Left hindlimb (tissue), 1 donor: Measurements from ENCODE around the gene CERS2.

ENCODE experiments used
- DNase-seq: peaks from one replicate; pipeline ENCODE4 v3.0.0-alpha.2; 2018

The CERS2 gene

DNA sequence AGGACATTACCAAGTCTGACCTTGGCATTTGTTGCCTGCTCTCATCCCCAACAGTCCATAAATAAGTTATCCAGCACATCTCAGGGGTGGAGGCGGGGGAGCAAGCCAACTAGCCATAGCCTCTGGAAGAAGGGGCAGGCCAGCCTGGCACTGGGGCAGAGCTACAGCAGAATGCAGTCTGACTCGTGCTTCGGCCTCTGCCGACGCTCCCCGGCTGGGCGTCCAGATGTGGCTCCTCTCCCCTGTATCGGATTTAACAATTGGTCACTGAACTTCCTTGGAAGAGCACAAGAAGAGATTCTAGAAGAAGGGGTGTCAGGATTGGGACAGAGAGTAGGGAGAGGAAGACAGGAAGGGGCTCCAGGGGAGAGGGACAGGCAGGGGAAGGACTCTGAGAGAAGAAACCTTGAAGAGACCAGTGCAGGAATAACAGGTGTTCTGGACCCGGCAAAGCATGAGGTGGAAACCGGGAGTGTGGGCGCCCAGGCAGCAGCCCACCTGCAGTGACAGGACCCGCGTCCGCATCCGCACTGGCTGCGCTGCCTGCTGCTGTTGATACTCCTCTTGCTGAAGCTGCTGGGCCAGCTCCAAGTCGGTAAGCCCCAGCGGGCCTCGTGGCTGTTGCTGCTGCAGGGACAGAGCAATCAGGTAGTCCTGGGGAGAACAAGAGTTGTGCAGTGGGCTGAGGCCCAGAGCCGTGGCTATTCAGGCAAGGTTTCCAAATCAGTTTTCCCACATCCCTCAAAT, 22.7 kb upstream of the CERS2 start:
- no peak for DNase-seq

DNA sequence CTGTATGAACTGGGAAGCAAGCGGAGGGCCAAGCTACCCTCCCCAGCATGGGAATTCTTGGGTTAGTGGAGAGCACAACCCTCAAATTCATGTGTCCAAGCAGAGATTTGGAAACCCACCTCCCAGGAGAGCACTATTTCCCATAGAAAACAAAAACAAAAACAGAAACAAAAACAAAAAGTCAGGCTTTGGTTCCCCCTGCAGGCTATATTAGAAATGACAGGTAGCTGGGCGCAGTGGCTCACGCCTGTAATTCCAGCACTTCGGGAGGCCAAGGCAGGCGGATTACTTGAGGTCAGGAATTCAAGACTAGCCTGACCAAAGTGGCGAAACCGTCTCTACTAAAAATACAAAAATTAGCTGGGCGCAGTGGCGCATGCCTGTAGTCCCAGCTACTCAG, 21.3 kb upstream of the CERS2 start:
- DNase-seq, result no peak

DNA sequence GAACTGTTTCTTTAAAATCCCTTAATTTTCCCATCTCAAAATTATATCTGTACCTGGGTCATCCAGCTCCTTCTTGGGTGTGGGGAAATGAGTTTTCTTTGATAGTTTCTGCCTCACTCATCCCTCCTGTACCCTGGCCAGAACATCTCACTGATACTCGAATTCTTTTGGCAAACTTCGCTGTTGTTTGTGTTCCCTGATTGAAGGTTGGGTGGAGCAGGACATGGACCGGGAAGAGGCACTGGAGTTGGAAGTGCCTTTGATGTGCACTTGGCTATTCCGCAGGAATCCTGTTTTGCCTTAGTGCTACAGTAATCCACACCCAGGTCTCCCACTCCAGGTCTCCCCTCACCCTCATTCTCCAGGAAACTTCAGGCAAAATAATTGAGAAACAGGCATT, 20.8 kb upstream of the CERS2 start:
- no peak for DNase-seq

DNA sequence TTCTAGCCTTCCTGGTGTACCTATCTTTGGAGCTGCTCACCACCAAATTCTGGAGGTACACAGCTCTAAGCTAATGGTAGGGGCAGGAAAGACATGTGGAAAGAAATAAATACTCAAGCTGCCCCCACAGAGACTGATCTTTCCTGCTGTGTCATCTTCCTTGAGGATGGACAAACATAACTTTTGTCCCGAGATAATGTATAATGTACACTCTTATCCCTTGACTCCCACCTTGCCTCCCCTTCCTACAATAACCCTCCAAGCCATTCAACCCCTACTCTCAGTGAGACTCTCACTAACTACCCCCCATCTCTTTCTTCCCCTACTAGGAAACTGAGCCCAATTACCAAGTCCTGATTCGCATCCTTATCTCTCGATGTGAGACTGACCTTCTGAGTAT, 19.6 kb upstream of the CERS2 start:
- DNase-seq, result no peak

DNA sequence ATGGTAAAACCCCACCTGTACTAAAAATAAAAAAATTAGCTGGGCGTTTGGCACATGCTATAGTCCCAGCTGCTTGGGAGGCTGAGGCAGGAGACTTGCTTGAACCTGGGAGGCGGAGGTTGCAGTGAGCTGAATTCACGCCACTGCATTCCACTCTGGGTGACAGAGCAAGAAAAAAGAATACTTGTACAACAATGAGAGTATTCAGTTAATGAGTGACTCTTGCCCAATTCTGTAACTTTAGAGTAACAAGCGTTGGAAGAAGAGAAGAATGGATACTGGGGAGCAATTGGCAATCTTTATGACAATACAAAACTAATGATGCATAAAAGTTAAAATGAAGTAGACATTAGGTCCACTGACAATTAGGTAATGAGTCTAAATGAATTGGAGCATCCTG, 18.0 kb upstream of the CERS2 start:
- no peak for DNase-seq

DNA sequence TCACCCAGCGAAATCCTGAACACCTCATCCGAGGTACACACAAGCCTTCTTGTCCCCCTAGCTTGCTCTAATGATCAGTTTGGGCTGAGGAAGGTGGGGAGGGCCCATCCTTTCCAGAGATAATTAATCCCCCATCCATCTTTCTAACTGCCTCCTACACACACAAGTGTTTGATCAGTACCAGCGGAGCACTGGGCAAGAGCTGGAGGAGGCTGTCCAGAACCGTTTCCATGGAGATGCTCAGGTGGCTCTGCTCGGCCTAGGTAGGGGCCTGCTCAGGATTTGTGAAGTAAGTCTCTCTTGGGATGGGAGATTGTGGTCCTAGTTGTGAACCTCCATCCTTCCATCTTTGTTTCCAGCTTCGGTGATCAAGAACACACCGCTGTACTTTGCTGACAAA, 13.3 kb upstream of the CERS2 start:
- no peak for DNase-seq

DNA sequence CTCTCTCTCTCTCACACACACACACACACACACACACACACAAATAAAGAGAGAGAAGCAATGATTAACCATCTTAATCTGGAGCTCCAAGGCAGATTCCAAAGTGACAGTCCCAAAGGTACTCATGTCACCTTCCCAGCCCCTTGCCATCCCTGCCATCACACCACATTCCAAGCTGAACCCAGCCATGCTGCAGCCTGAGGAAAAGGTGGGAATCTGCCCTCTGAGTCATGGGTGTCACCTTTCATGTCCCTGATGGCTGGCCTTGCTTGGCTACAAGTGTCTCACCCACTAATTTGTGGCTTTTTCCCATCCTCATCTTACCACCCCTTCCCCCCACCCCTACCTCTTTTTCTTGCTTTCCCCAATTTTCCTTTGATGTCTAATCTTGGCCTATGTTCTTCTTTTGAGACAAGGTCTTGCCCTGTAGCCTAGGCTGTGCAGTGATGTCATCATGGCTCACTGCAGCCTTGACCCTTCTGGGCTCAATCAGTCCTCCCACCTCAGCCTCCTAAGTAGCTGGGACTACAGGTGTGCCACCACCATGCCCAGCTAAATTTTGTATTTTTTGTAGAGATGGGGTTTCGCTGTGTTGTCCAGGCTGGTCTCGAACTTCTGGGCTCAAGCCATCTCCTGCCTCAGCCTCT, 10.7 kb upstream of the CERS2 start:
- no peak for DNase-seq

DNA sequence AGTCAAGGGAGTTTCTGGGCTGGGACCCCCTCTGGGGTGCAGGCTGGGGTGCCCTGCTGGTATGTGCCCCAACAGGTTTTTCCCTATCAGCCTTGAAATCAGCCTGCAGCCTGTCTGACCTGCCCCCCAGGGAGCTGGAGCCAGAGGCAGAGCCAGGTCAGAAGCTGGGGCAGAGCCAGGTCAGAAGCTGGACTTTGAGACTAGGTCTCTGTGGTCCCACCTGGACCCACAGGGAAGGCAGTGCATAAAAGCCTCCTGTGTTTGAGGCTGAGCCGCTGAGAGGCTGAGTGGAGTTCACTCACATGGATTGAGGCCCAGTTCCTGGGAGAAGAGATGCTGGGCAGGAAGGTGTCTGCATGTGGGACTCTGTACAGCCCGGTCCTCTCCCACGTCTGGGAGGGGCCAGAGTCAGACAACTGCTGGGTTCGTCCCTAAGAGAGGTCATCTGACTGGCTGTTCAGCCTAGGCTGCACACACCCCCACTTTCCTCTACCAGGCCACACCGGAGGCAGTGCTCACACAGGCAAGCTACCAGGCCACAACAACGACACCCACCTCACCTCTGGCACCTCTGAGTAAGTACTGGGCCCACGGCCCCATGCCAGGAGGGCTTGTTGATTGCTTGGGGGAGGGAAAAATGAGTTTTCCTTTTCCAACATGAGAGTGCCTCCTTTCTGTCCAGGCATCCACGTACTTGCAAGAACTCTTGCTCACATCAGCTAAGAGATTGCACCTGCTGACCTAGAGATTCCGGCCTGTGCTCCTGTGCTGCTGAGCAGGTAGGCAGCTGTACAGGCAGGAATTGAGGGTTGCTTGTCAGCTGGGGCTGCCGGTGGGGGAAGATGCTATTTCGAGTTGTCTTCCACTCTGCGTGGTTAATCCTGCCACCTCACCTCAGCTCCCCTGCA, 7.4 kb upstream of the CERS2 start, which contains the start of gene ANXA9:
Gene ANXA9, plus strand, starts transcription at position 488 of the 908 bp plus-strand sequence. CDS start 814 bp downstream, outside the sequence.
- DNase-seq, result no peak

DNA sequence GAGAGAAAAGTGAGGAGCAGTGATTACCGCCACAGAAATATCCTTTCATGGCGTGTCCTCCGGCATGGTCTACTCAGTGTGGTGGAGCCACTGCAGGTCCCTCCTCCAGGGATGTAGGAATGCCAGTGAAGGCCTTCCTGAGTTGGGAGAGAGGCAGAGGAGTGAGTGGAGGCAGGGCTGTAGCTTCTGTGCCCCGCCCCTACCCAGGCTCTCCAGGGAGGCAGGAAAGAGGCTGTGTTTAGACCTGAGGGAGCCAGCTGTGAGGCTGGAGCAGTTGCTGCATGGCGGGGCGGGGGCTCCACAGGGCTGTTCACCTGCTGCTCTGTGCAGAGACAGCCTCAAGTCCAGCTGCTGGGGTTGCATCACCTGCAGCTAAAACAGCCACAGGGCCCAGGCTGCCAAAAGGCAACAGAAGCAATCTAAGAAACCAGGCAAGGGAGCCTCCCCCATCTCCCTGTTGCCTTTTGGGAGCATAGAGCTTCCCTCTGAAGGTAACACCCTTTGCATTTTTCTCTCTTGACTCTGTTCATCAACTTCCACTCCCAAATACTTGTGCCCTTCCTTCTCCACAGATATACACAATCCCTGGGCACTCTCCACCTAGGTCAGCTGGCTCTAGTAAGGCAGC, 6.7 kb upstream of the CERS2 start:
- no peak for DNase-seq

DNA sequence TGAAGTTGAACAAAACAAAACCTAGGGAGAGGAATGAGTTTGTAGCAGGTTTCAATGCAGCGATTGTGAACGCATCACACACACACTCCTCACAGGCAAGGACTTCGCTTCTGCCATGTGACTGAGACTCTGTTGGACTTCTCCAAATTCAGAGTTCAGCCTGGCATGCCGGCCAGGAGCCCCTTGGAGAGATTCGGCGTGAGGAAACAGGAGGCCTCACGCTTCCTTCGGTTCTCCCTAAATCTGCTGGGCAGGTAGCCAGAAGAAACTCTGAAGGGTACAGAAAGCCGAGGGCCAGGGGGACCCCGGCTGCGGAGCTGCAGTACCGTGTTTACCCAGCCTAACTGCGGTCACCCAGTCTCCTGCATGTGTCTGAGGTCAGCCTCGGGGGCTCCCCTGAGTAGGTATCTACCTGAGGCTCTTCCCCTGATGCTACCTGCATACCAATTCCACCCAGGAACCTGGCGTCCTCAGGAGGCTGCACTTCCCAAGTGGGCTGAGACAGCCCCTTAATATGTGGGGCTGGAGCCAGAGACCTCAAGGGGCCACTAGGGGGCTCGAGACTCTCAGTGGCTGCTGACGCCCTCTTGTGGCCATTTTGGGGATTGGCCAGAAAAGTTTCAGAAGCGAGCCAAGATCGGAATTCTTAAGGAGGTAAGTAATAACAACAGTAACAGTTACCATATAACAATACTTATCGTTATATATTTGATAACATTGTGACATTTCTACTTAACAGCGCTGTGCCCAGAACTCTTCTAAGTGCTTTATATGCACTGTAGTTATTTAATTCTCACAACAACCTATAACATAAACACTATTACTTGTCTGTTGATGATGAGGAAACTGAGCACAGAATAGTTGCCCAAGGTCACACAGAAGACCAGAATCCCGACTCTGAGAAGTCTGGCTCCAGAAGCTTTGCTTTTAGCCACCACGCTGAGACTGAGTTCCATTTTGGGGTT, 4.7 kb upstream of the CERS2 start:
- DNase-seq, result peak; percentile 87

DNA sequence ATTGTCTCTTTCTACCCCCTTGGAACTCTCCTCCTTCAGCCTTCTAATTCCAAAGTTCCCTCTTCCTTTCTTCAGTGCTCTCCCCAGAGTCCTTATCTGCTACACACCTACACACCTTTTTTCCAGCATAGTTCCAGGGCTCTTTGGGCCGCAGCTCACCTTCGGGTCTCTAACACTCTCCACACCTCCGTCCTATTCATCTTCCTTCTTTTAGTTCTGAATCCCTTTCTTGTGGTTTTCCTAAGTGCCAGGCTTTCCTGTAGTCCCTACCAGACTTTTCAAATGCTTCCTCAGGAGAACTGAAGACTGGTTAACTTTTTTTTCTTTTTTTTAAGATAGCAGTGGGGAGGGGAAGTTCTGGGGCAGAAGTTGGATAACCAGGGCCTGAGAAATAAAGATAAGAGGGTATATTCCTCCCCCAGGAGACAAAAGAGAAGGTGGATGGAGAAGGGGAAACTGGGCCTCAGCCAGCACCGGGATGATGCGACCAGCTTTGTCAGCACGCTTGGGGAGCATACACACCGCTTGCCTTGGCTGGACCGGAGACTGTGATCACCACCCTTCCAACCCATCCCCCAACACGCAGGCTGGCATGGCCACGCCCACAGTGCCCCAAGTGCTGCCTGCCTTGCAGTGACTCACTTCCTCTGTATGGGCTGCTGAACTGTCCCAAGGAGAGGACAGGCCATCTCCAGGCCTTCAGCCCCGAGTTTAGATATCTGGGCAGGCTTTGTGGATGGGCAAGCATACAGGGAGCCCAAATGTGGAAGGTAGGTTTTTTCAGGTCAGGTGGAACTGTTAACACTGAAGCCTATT, 2.5 kb upstream of the CERS2 start:
- no peak for DNase-seq

DNA sequence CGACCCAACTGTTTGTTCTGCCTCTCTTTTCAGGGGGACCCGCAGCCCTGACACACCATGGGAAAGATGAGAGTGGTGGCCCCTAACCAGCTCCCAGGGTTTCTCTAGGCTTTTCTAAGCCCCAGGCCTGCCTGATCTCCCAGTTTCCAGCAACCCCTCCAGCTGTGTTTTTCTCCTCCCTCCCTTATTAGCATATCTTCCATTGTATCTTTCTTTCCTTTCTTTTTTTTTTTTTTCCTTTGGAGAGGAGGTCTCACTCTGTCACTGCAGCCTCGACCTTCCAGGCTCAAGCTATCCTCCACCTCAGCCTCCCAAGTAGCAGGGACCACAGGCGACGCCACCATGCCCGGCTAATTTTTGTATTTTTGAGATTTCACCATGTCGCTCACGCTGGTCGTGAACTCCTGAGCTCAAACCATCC, 1.8 kb upstream of the CERS2 start:
- no peak for DNase-seq

DNA sequence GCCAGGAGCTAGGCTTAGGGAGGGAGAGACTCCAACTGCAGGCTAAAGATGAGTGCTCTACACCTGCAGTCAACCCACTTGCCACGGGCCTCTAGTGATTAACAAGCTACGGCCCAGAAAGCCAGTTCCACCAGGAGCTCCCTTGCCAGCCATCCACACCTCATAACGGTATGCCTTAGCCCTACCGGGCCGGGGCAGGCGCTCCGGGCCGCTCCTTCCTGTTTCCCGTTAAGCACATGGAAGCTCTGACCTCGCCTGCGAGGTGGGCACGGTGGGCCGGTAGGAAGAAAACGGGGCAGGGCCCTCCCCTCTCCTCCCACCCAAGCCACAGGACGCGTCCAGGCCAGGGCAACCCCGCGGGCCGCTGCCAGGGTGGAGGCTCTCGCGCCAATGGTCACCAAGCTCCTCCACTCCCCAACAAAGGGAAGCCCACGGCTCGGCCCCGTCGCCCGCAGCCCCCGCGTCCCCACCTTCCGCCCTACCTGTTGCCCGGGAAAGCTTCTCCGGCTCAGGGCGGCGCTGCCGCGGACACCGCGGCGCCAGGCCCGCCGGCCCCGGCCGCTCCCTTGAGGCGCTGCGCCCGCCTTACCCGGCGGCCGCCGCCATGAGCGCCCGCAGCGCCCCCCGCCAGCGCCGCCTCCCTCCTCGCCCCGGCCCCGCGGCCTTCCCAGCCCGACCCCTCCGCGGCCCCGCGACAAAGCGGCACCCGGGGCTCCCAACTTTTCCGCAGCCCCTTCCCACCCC, 627 bp downstream of the CERS2 start:
- peak; percentile 65 for DNase-seq

DNA sequence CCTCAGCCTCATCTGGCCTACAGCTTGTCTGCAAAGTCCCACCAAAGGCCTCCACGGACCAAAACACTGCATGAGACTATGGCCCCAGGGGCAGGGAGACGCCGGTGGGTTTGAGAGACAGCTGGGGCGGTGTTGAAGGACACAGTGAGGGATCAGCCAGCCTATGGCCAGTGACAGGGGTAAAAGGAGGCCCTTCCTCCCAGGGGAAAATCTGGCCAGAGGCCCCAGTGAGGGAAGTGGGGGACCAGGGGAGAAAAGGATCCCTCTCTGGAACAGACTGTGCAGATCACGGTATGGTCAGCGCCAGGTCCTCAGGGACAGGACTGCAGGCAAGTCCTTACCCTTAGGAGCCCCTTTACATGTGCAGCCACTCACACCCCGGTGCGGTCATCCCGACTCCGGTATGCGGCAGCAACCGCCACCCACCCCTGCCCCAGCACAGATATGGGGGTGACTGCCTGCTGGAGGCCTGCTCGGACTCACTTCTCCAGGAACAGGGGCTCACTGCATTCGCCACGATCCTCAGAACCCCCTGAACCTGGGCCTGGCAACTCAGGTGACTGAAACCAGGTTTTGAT, 1.3 kb downstream of the CERS2 start:
- DNase-seq, result no peak

DNA sequence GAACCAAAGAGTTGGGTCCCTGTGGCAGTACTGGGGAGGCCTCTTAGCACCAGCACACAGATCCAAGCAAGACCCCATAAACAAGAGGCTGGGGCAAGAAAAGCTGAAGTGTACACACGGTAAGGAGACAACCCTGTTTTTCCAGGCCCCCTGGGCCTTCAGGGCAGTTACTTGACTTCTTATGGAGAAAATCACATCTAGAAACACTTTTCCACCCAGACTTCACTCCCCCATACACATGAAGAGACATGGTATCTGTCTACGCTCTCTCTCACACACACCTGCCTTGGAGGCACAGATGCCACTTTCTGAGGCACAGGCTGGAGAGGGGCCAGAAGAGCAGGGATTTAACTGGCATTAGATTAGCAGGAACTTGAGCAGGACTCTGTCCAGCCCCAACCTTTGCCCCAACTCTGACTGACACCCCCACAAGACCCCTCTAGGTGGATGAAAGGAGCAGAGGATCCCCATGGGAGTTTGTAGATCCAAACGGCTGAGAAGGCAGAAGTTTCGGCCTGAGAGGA, 2.2 kb downstream of the CERS2 start:
- no peak for DNase-seq

DNA sequence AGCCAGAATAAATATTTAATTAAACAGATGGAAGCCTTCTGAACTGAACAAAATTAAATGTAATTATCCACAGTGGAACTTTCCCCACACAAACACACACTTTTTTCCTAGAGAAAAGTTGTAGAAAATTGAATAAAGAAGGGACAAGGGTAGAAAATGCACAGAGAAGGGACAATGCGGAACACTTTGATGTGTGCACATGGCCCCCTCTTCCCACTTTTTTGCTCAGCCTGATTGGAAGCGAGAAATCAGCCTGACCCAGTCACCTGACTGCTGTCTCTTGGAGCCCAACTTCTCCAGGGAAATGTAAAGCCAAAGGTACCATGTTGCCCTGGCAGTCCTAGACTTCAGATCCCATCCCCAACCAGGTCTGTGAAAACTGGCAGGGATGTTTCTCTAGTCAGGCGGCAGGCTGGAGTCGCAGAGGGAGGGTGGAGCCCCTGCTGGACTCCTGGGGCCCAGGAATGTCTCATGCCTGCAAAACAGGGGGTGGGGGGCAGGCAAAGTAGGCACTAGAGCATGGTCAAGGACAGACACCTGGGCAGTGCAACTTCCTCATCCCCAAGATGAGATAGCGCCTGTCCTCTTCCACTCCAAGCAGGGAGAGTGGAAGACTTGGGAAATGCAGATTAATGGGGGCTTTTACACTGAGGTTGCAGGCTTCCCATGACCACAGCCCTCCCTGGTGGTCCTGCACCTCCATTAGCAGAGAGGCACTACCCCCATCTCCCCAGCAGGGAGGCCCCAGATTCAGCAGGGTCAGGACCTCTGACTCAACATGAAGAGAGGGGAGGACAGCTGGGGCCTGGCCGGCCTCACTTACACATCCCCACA, 2.8 kb downstream of the CERS2 start:
- DNase-seq, result no peak

DNA sequence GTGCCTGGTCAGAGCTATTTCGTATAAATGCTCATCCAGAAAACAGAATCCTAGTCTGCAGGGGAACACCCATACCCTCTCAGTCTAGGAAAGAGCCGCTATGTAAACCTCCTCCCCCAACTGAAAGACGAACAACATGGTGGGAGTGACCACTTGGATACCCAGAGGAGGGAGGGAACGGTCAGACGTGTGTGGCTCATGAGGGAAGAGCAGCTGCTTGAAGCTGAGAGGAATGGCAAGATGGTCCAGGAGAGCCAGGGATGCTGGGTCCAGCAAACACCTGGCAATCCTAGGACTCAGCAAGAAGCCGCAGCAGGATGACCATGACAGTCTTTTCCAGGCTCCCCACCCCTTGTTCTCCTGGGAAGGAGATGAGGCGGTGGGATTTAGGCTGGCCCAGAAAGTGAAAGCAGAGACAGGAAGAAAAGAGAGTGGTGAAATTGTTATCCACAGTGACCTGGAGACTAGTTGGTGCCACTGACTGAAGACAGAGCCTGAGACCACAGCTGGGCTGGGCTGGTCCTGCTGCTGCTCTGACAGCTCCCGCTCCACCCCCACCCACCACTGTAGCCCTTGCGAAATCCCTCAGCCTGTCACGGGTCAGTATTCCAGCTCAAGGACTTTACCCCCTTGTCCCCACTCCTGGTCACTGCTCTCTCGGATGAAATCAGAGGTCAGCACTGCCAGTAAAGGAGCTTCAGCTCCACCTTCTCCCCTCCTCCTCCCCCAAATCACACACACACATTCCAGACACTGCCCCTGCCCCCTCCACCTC, 3.6 kb downstream of the CERS2 start:
- DNase-seq, result no peak

DNA sequence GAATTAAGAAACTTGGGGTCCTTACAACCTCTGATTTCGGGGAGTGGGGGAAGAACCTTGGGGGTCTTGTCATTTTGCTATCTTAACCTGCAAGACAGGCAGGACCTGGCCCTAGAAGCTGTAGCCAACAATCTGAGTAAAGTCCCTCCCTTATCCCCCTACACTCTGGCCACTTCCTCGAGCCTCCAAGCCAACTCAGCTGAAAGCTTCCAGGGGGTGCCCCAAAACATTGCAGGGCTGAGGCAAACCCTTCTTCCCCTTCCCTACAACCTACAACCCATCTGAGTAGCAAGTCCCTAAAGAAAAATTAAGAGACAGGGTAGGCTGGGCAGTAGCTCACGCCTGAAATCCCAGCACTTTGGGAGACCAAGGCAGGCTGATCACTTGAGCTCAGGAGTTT, 5.0 kb downstream of the CERS2 start:
- DNase-seq, result no peak
